NCI-H187 treated with DMSO at 0.1 percent for 48 hours (cell line): ENCODE results near the gene COL4A2.

Experiments
- DNase-seq: peaks from one replicate; lab custom pipeline; 2025; lab: John Stamatoyannopoulos, UW

Gene COL4A2

DNA sequence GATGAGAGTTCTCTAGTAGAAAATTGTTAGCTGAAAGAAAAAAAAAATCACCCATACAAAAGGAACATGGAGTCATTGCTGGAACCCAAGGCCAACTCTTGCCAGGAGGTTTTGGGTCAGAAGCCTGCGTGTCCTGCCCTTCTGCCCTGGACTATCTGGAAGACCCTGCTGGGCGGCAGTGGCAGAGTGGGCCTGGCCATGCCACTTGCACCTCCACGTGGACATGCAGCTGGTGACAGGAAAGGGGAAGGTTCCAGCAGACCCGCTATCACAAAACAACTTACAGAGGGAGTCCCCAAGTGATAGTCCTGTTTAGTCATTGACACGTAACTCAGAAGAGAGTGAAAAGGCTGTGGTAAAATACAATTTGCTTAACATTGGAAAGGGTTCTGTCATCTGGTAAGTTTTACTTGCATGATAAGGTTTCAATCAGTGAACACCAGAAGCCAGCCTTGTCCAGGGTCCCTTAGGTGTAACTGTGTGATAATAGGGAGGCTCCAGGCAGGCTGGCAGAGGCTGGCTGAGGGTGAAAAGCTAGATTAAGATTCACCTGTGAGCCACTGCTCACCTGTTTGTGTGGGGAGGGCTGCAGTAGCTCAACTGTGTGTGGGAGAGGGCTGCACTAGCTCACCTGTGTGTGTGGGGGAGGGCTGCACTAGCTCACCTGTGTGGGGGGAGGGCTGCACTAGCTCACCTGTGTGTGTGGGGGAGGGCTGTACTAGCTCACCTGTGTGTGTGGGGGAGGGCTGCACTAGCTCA, 47.8 kb downstream of the COL4A2 start:
- DNase-seq = no peak

DNA sequence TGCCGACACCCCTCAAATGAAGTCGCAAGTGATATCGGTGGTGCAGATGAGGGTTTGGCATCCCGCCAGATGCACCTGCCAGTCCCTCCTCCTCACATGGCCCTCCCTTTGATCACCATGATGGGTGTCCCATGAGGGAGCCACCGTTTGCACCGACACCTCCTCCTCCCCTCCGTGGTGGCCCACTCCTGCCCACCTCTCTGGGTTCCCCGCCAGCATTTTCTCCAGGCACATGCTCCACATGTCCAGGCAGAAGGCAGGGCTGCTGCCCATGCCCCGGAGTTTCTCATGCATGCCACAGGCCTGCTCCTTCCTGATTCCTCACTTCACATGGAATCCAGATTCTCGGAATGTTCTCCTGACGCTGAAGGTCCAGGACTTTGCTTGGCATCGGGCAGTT, 49.3 kb downstream of the COL4A2 start:
- no peak for DNase-seq

GRCh38 chr13:110358381-110358780, 51.3 kb downstream of the COL4A2 start:
- DNase-seq = no peak

GRCh38 chr13:110359840-110360301, 52.8 kb downstream of the COL4A2 start:
- DNase-seq = no peak

DNA sequence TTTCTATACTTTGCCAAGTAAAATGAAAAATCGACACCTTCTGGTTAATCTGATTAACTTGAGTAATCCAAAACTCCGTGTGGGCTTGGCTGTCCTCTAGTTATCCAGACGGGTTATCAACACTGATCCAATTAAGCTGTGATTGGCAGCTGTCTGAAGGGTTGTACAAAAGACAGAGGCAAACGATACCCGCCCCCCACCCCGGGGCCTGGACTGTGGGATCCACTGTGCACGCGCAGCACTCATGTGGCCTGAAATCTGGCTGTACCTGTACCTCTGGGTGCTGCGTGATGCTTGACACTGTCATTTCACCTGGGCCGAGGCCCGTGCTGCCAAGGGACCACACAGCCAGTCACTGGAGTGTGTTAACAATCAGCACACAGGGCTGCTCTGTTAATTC, 53.5 kb downstream of the COL4A2 start:
- DNase-seq = no peak

GRCh38 chr13:110361365-110361911, 54.4 kb downstream of the COL4A2 start:
- DNase-seq = no peak

- no peak for DNase-seq
Measured at GRCh38 chr13:110363010-110363409, 55.9 kb downstream of the COL4A2 start.

DNA sequence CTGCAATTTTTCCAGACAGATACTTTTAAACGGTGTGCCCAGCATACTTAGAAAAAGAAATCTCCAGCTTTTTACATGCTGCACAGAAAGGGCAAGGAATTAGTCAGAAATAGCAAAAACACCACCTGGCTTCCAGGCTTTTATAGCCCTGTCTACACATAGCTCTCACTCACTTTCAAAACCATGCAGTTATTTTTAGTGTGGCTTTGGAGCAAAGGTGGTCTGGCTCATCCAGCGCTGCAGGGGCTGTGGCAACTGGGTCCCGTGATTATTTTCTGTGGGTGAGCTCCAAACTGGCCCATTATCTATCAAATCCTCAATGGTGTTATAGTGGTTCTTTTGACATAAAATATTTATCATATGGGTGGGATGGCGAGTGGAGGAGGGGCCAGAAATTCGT, 57.0 kb downstream of the COL4A2 start:
- no peak for DNase-seq

GRCh38 chr13:110365876-110366275, 58.8 kb downstream of the COL4A2 start:
- DNase-seq = no peak

- DNase-seq = no peak
Measured at GRCh38 chr13:110366733-110367132, 59.6 kb downstream of the COL4A2 start.

- DNase-seq = no peak
Measured at GRCh38 chr13:110367620-110368019, 60.5 kb downstream of the COL4A2 start.

- no peak for DNase-seq
Measured at GRCh38 chr13:110368408-110368807, 61.3 kb downstream of the COL4A2 start.

DNA sequence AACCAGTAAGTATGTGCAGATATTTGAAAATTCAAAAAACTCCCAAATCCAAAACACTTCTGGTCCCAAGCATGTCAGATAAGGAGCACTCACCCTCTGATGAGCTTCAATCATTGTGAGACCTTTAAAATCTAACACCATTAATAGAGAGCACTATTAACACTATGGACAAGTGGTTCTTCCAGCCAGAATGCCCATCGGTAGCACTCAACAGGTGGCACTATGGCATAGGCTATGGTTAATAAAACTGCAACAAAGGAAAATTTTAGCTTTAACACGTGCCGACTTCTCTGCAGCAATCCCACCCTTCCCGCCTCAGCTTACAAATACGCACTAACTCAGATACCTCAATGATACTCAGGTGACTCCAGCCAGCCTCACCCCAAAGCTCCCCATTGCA, 62.3 kb downstream of the COL4A2 start:
- DNase-seq = no peak

- DNase-seq = no peak
Measured at GRCh38 chr13:110371550-110372465, 64.7 kb downstream of the COL4A2 start.

- DNase-seq = no peak
Measured at GRCh38 chr13:110372676-110373075, 65.6 kb downstream of the COL4A2 start.

GRCh38 chr13:110373617-110374016, 66.5 kb downstream of the COL4A2 start:
- no peak for DNase-seq

GRCh38 chr13:110374431-110375370, 67.6 kb downstream of the COL4A2 start:
- DNase-seq = no peak

GRCh38 chr13:110376120-110376519, 69.0 kb downstream of the COL4A2 start:
- DNase-seq = no peak

GRCh38 chr13:110377178-110377825, 70.2 kb downstream of the COL4A2 start:
- no peak for DNase-seq

DNA sequence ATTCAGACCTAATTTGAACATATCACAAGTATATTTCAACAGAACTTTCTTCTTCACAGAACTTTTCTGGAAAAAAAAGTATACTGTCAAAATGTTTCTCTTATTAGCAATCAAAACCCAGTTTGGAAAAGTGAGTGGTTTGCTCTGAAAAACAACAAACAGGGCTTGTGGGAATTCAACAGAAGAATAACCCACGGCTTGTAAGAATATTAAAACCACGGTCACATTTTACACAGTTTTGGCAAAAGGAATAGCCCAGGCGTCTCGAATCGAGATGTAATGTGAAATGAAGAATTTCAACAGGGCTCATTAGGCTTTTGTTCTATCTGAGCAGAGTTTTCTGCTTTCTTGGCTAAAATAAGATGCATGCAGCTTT, 70.7 kb downstream of the COL4A2 start:
- DNase-seq = no peak

- DNase-seq = no peak
Measured at GRCh38 chr13:110379358-110379757, 72.3 kb downstream of the COL4A2 start.
